Ishikawa (cell line): ENCODE results near the gene COX4I1.

Source experiments
- EGR1 ChIP-seq: IDR thresholded peaks from 2 replicates; pipeline ENCODE4 v1.6.1; 2012
- MAX ChIP-seq: IDR thresholded peaks from 2 replicates; pipeline ENCODE4 v1.6.1; 2012
- RAD21 ChIP-seq: IDR thresholded peaks from 2 replicates; pipeline ENCODE4 v1.6.1; 2012; ENCODE audit warnings: low read depth
- YY1 ChIP-seq: IDR thresholded peaks from 2 replicates; pipeline ENCODE4 v1.6.1; 2012; ENCODE audit warnings: low read depth

GRCh38 chr16:85798283-85798776 is 1.2 kb upstream of the COX4I1 start:
- TF ChIP-seq RAD21 (no peak), YY1 (no peak), EGR1 (no peak), MAX (no peak)
